Stomach (tissue), 9 donors: Measurements from ENCODE around the gene ACSF3. TPM values are rescaled to one million over a fixed set of nuclear protein-coding genes. Genes with fewer than 3 reads are reported as not detected.

Source experiments
- DNase-seq, 2 donors: peaks; one replicate each; pipeline versions ENCODE4 v3.0.0 to v3.0.0-alpha.2; 2013 to 2019
- H3K27ac ChIP-seq, 5 donors: fragments of 200-600 bp in 4 of 5; sonication (generic) in 4 of 5; one replicate each; pipeline ENCODE4 v1.5.1; 2013 to 2019; ENCODE audit warnings: mild to moderate bottlenecking in 1 of 5, moderate library complexity in 1 of 5
- H3K27me3 ChIP-seq, 3 donors: fragments of 200-600 bp; sonication (generic); one replicate each; pipeline ENCODE4 v1.5.1; 2017 to 2019; ENCODE audit warnings: mixed run types in 1 of 3
- H3K36me3 ChIP-seq, 4 donors: fragments of 200-600 bp; sonication (generic); 1 replicate in 3 of 4; 2 replicates in 1 of 4; pipeline ENCODE4 v1.5.1; 2016 to 2019
- H3K4me1 ChIP-seq, 4 donors: fragments of 200-600 bp; sonication (generic); one replicate each; pipeline ENCODE4 v1.5.1; 2016 to 2019
- H3K4me3 ChIP-seq, 4 donors: fragments of 200-600 bp; sonication (generic) in 3 of 4; one replicate each; pipeline ENCODE4 v1.5.1; 2016 to 2019; ENCODE audit warnings: mild to moderate bottlenecking in 1 of 4
- H3K9me3 ChIP-seq, 4 donors: fragments of 200-600 bp; sonication (generic); one replicate each; pipeline ENCODE4 v1.5.1; 2016 to 2019
- CTCF ChIP-seq, 7 experiments: fragments of 450-650 bp in 4 of 7; fragments of 200-600 bp in 3 of 7; sonication (generic) in 3 of 7; IDR thresholded peaks; one replicate each; pipeline ENCODE4 v1.5.1; 2016 to 2019; ENCODE audit warnings: antibody characterized with exemption in 7 of 7, control low read depth in 2 of 7, mild to moderate bottlenecking in 1 of 7
- EP300 ChIP-seq: sonication (generic); formaldehyde crosslinking; IDR thresholded peaks from one replicate; pipeline ENCODE4 v1.6.1; 2017; ENCODE audit warnings: antibody characterized with exemption
- POLR2A ChIP-seq, 4 donors: fragments of 450-650 bp; IDR thresholded peaks; one replicate each; pipeline ENCODE4 v1.6.1; 2016; ENCODE audit warnings: antibody characterized with exemption in 4 of 4, control low read depth in 2 of 4, mild to moderate bottlenecking in 1 of 4, moderate library complexity in 1 of 4
- POLR2AphosphoS5 ChIP-seq, 3 donors: sonication (generic); formaldehyde crosslinking; IDR thresholded peaks; one replicate each; pipeline ENCODE4 v1.6.1; 2016; ENCODE audit warnings: antibody characterized with exemption in 3 of 3
- WGBS, 5 donors: extraction: QIAGEN DNeasy Blood & Tissue Kit in 3 of 5; methylation state at CpG; one replicate each; pipeline versions ENCODE4 v1.1.5 to v1.1.7; 2013 to 2018; 5-methylcytosine and 5-hydroxymethylcytosine counted together
- intact Hi-C: fragments of 100-400 bp; cut with DNase I; formaldehyde crosslinking; loops from one replicate; pipeline ENCODE4 v1.15.1; 2023; ENCODE audit warnings: low total_unique reads
- polyA plus RNA-seq, 3 donors: library from polyadenylated mRNA; stranded (reverse); fragments of 200-250 nt; gene quantifications; one replicate each; pipeline ENCODE4 v1.2.3, GENCODE V29; 2013
- total RNA-seq, 5 donors: library from RNA; depleted of rRNA; stranded (reverse); fragments of >200 nt; gene quantifications; one replicate each; pipeline versions ENCODE4 v1.1.0 to v1.2.3, GENCODE V29; 2014 to 2016
- donor health status: healthy with polysubstance abuse.
- donor health status: Bipolar disorder and iron deficiency.
- donor health status: healthy.

Gene ACSF3
- total and polyA plus RNA-seq, 8 donors, result 16.9 to 265 (median 30.7) TPM

- intact Hi-C loops, result no loop called here
- TF ChIP-seq EP300 (no peak), CTCF (IDR thresholded peaks at IDR 0.05) (no peak), POLR2AphosphoS5 (IDR thresholded peaks at IDR 0.05) (no peak), POLR2A (IDR thresholded peaks at IDR 0.05) (no peak)
- H3K36me3 ChIP-seq, result no peaks in the 10 kb centered on the region
- peaks cover 0 to 3% (median 1%) of the 10 kb centered on the region in 4 donors for H3K4me1 ChIP-seq
- WGBS, 5 donors, result 79 to 85% (median 83%) methylated on average over 4 of the region's 4 CpGs
- no peak overlapping the region for H3K27ac ChIP-seq
- H3K4me3 ChIP-seq, result no peak overlapping the region
- H3K9me3 ChIP-seq, result no peaks in the 10 kb centered on the region
- no peak for DNase-seq
- H3K27me3 ChIP-seq, result peaks cover 4 to 91% (median 28%) of the 10 kb centered on the region in 3 donors
These were observed 47.8 kb upstream of the ACSF3 start for GRCh38 chr16:89045881-89046280.

- no peak for DNase-seq
- intact Hi-C loops, result no loop called here
- TF ChIP-seq CTCF (IDR thresholded peaks at IDR 0.05) (no peak), POLR2A (IDR thresholded peaks at IDR 0.05) (no peak), EP300 (no peak), POLR2AphosphoS5 (IDR thresholded peaks at IDR 0.05) (no peak)
- Histone ChIP-seq H3K4me1 (peaks cover 0 to 8% (median 5%) of the 10 kb centered on the region in 4 donors), H3K9me3 (no peaks in the 10 kb centered on the region), H3K36me3 (no peaks in the 10 kb centered on the region), H3K4me3 (no peak overlapping the region), H3K27me3 (peaks cover 4 to 91% (median 24%) of the 10 kb centered on the region in 3 donors), H3K27ac (no peak overlapping the region)
- WGBS, 5 donors, result 72 to 85% (median 76%) methylated on average over 4 of the region's 4 CpGs
These were observed 47.2 kb upstream of the ACSF3 start for GRCh38 chr16:89046491-89046890.

- intact Hi-C loops, result no loop called here
- no peak for DNase-seq
- H3K9me3 ChIP-seq, result no peaks in the 10 kb centered on the region
- no peak overlapping the region for H3K4me3 ChIP-seq
- H3K27ac ChIP-seq, result no peak overlapping the region
- 67 to 70% (median 67%) methylated on average over 22 to 27 of the region's 27 CpGs for WGBS, 5 donors
- H3K27me3 ChIP-seq, result peaks cover 4 to 89% (median 20%) of the 10 kb centered on the region in 3 donors
- H3K4me1 ChIP-seq, result peaks cover 0 to 15% (median 13%) of the 10 kb centered on the region in 4 donors
- TF ChIP-seq CTCF (IDR thresholded peaks at IDR 0.05) (no peak), POLR2AphosphoS5 (IDR thresholded peaks at IDR 0.05) (no peak), EP300 (no peak), POLR2A (IDR thresholded peaks at IDR 0.05) (no peak)
- H3K36me3 ChIP-seq, result no peaks in the 10 kb centered on the region
These were observed 46.1 kb upstream of the ACSF3 start for GRCh38 chr16:89047331-89048089.

GRCh38 chr16:89048090-89048725 lies 45.4 kb upstream of the ACSF3 start:
- Histone ChIP-seq H3K9me3 (no peaks in the 10 kb centered on the region), H3K4me3 (no peak overlapping the region), H3K4me1 (peaks cover 0 to 19% (median 17%) of the 10 kb centered on the region in 4 donors), H3K27me3 (peaks cover 4 to 88% (median 20%) of the 10 kb centered on the region in 3 donors), H3K36me3 (no peaks in the 10 kb centered on the region), H3K27ac (no peak overlapping the region)
- no peak for TF ChIP-seq EP300
- TF ChIP-seq POLR2AphosphoS5 (IDR thresholded peaks at IDR 0.05), result no peak
- TF ChIP-seq POLR2A (IDR thresholded peaks at IDR 0.05), result no peak
- TF ChIP-seq CTCF (IDR thresholded peaks at IDR 0.05), result no peak
- DNase-seq, result no peak
- WGBS, 5 donors, result 28 to 40% (median 35%) methylated on average over 28 to 38 of the region's 38 CpGs
- intact Hi-C loops, result no loop called here
